Activated effector memory CD4-positive, alpha-beta T cell treated with Interleukin-2 at 50 U/mL for 16 hours (primary cell): ENCODE results near the gene SMLR1.
"Not testable (repeated sequence)": the region's sequence is repeated elsewhere in the genome, so short reads cannot be mapped to it uniquely, and the experiment has no call there.

Experiments
- DNase-seq: peaks from one replicate; pipeline ENCODE4 v3.0.0-alpha.2; 2020

Gene SMLR1

GRCh38 chr6:130827247-130828149, at the start of gene SMLR1:
SMLR1 (plus strand) TSS chr6:130827406; CDS start chr6:130827414, 8 bp downstream.
- no peak for DNase-seq

DNA sequence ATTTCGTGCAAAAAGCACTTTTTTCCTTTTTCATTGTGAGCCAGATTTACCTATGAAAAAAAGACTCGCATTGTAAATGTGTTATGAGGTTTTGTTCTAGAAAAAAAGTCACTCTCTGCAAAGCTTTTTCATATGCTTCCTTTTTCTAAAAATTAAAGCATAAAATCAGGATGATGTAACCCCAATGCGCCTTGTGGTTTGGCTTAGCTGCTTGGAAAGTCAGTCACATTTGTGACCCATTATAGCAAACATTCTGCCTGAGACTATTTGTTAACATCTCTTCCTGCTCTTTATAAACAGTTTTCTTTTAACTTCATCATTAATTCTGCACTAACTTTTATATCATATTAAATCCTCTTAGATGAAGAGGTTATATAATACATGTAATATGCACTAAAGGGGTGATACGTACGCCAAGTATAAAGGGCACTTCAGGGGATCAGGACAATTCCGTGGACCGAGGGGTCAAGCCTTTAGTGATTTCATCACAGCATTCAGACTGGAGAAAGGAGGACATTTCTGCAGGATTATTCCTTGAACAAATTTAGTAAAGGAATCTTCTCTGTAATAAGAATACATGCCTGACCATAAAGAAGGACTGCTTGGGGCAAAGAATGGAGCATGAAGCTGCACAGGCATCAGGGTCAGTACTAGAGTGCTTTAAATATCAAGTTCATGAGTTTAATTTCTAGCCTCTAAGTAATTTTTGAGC, 48.1 kb upstream of the SMLR1 start:
- no peak for DNase-seq

GRCh38 chr6:130779658-130780033, 47.6 kb upstream of the SMLR1 start:
- DNase-seq = no peak

- DNase-seq = no peak
These were observed 47.1 kb upstream of the SMLR1 start for GRCh38 chr6:130780122-130780521.

DNA sequence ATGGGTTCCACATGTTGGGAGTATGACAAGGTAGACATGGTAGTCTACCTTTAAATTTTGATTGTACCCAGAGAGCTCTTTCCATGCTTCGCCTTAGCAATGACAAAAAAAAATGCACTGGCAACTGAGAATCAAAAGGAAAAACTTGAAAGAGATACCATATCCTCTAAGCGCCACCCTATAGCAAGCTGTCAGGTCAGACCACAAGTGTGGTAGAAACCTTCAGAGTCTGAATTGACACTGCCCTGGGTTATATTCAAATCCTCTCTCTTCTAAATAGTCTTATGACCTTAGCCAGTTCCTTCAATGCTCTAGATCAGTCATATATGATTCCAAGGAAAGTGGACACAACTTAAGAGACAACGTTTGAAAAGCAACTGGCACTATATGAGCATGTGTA, 45.6 kb upstream of the SMLR1 start:
- no peak for DNase-seq

- no peak for DNase-seq
These were observed 43.6 kb upstream of the SMLR1 start for GRCh38 chr6:130783416-130784107.

- no peak for DNase-seq
These were observed 39.3 kb upstream of the SMLR1 start for GRCh38 chr6:130787726-130788500.

GRCh38 chr6:130788954-130789353, 38.3 kb upstream of the SMLR1 start:
- DNase-seq = no peak

GRCh38 chr6:130794010-130794697, 33.1 kb upstream of the SMLR1 start:
- DNase-seq = no peak

DNA sequence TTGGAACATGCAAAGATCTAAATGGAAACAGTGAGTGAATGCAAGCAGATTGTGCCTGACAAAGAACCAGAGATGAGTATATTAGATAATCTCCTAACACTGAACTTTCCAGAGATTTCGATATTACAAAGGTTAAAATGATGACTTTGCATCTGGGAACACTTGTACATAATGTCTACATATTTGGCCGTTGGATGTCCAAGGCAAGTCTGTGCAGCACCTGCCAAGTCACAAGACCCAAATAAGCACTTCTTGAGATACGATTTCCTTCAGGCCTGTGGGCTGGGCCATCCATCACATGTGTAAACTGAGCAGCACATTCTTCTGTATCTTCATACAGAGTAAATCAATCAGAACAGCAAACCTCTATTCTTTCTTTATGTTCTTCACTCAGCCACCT, 32.5 kb upstream of the SMLR1 start:
- DNase-seq = no peak

DNA sequence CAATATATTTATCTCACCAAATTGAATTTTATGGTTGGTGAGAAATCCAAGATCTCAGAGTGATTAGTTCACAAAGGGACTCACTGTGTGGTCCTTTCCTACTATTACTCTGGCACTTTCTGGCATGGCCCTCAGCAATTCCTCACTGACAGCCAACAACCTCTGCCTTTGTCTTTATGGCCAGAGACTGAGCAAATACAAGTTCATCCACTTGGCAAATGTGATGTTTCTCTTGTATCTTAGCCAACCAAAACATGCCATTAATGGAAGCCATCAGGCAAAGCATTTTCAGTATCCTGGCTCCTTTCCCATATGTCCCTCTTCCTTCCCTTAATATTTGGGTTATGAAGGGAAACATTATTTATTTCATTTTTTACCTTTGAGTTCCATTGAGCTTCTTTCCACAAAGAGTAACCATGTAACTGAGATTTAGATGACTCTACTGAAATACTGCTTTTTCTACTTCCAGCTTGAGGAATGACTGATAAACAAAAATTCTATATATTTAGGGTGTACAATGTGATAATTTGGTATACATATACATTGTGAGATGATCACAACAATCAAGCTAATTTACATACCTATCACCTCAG, 30.8 kb upstream of the SMLR1 start:
- DNase-seq = no peak

- no peak for DNase-seq
These were observed 30.1 kb upstream of the SMLR1 start for GRCh38 chr6:130797061-130797460.

DNA sequence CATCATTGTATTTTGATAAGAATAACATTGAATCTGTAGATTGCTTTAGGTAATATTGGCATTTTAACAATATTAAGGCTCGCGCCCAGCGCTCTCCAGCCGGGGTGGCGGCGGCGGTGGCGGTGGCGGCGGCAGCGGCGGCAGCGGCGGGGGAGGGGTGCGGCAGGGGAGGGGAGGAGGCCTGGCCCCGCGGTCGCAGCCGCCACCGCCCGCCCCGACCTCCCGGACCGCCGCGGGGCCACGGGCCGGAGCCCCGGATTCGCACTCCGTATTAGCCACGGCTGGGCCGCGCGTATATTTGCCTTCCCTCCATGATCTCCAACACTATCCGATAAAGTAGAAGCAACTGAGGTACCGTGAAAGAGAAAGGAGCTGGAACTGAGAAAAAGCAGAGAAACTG, 25.8 kb upstream of the SMLR1 start:
- DNase-seq = not testable (repeated sequence)

GRCh38 chr6:130810307-130811030, 16.7 kb upstream of the SMLR1 start:
- DNase-seq = no peak

GRCh38 chr6:130811932-130812331, 15.3 kb upstream of the SMLR1 start:
- DNase-seq = no peak

DNA sequence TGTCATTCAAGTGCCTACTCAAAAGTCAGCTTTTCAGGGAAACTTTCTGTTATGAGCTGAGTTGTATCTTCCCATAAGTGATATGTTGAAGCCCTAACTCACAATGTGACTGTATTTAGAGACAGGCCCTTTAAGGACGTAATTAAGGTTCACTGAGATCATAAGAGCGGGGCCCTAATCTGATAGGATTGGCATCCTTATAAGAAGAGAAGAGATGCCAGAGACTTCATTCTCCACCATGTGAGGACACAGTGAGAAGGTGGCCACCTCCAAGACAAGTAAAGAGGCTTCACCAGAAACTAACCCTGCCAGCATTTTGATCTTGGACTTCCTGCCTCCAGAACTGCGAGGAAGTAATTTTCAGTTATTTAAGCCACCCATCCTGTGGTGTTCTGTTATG, 12.7 kb upstream of the SMLR1 start:
- no peak for DNase-seq

GRCh38 chr6:130815200-130816071, 11.8 kb upstream of the SMLR1 start:
- DNase-seq = no peak

DNA sequence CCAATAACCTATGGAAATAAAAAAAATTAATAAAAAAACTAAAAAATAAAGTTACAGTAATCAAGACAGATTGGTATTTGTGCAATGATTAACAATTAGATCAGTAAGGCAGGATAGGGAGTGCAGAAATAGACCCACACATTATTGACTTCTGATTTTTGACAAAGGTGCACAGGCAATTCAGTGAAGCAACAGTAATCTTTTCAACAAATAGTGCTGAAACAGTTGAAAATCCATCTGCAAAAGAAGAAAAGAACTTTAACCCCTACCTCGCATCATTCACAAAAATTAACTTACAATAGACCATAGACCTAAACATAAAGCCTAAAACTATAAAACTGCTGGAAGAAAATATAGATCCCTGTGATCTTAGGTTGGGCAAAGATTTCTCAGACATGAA, 4.5 kb upstream of the SMLR1 start:
- DNase-seq = no peak

DNA sequence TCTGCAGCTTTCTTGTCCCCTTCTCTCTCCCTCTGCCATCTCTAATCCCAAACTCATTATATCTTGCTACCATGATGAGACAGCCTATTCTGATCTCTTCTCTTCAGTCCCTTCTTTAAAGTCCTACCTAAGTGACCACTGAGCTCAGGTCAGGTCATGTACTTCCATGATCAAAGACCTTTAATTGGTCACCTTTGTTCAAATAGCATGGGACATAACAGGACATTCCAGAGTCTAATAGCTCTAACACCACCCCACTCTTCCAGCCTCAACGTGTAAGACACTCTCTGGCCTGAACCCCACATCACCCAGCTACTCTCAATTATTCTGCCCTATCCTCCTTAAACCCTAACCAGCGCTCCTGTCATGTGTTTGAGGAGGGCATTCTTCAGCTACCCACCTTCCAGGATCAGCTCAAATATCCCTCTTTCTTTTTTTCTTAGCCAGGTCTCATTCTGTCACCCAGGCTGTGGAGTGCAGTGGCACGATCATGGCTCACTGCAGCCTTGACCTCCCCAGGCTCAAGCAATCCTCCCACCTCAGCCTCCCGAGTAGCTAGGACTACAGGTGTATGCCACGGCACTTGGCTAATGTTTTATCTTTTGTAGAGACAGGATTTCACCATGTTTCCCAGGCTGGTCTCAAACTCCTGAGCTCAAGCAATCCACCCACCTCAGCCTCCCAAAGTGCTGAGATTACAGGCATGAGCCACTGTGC, 2.1 kb upstream of the SMLR1 start:
- DNase-seq = no peak
